ENCODE measurements around the gene C13orf46.
"Not testable (repeated sequence)": the region's sequence is repeated elsewhere in the genome, so short reads cannot be mapped to it uniquely, and the experiment has no call there.

Gene C13orf46

DNA sequence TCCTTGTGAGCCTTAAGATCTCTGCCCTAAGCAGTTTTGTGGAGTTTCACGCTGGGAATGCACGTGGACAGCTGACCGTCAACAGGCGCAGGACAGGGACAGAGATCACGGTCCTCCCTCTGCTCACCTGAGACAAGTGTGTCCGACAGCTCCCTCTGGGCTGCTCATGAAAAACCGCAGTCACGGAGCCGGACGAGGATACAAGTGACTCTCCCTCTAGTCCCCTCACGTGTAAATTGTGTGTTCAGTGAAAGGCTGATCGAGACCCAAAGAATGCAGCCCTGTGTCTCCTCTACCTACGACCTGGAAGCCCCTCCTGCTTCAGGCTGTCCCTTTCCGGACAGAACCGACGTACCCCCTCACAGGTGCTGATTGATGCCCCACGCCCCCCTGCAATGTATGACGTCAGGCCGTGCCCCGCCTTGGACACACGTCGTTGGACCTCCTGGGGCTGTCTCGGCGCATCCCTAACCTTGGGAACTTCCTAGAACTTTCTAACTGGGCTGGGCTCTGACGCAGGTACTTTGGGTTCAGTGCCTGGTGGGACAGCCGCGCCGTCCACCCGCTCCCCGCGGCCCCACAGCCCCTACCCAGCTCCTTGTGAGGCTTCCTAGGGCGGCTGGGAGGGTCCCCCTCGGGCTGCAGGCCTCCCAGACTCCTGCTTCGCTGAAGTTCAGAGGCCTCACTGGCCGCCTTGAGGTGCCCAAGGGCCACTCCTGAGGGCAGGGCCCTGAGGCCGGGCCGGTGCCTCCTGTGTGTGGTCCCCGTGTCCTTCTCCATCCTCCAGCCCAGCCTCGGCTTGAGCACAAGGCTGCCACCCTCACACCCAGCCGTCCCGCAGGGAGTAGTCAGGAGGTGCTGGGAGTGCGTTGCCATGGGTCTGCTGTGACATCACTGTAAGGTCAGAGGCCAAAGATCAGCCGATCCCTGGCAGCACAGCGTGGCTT is at the start of gene C13orf46:
C13orf46 (minus strand) TSS at position 859 of the 947 bp plus-strand sequence; CDS start at position 780, 79 bp downstream.
- DNase-seq (ENCODE audit: low read depth) = no peak
- TF ChIP-seq, protein P1, sequence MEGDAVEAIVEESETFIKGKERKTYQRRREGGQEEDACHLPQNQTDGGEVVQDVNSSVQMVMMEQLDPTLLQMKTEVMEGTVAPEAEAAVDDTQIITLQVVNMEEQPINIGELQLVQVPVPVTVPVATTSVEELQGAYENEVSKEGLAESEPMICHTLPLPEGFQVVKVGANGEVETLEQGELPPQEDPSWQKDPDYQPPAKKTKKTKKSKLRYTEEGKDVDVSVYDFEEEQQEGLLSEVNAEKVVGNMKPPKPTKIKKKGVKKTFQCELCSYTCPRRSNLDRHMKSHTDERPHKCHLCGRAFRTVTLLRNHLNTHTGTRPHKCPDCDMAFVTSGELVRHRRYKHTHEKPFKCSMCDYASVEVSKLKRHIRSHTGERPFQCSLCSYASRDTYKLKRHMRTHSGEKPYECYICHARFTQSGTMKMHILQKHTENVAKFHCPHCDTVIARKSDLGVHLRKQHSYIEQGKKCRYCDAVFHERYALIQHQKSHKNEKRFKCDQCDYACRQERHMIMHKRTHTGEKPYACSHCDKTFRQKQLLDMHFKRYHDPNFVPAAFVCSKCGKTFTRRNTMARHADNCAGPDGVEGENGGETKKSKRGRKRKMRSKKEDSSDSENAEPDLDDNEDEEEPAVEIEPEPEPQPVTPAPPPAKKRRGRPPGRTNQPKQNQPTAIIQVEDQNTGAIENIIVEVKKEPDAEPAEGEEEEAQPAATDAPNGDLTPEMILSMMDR (IDR thresholded peaks at IDR 0.05; ENCODE audit: control insufficient read depth, extremely low read depth, insufficient read depth) = no peak
- no peak within 1 kb of the TSS for H3K4me3 ChIP-seq (ENCODE audit: low read depth, low read length)

GRCh38 chr13:114022876-114023275 is 49.0 kb upstream of the C13orf46 start:
- DNase-seq (ENCODE audit: low read depth) = no peak
- no peak overlapping the region for H3K4me3 ChIP-seq (ENCODE audit: low read depth, low read length)
- TF ChIP-seq, protein P1 (IDR thresholded peaks at IDR 0.05; ENCODE audit: control insufficient read depth, extremely low read depth, insufficient read depth) = no peak

GRCh38 chr13:114022309-114022669 is 48.4 kb upstream of the C13orf46 start:
- TF ChIP-seq, protein P1 (IDR thresholded peaks at IDR 0.05; ENCODE audit: control insufficient read depth, extremely low read depth, insufficient read depth) = no peak
- no peak overlapping the region for H3K4me3 ChIP-seq (ENCODE audit: low read depth, low read length)
- no peak for DNase-seq (ENCODE audit: low read depth)

DNA sequence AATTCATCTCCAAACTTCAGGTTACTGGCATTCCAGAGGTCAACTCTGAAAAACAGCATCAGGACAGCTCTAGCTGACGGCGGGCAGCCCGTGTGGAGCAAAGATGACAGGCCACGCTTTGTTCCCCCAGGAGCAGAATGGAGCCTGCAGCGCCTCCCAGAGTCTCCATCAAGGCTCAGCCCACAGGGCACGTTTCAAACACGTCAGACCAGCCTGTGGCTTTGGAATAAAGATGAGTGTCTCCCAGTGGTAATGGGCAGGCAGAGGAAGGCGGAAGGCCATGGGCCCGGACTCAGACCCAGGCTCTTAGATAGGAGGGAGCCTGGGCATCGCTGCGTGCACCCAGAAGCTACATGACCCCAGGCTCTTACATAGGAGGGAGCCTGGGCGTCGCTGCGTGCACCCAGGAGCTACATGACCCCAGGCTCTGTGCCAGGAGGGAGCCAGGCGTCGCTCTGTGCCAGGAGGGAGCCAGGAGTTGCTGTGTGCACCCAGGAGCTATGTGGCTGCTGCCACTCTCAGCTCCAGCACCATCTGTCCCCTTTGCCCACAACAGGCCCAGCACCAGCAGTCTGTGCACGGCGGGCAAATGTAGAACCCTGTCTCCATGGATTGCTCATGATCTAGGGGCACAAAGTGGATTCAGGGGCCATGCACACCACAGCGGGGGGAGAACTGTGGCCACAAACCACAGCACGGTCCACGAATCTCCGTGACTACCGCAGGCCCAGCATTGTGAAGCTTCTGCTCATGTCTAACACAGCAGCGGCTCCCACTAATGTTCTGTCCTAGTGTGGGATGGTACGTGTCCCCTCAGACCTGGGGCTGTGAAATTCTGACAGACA is 47.8 kb upstream of the C13orf46 start:
- TF ChIP-seq, protein P1 (IDR thresholded peaks at IDR 0.05; ENCODE audit: control insufficient read depth, extremely low read depth, insufficient read depth) = no peak
- no peak for DNase-seq (ENCODE audit: low read depth)
- no peak overlapping the region for H3K4me3 ChIP-seq (ENCODE audit: low read depth, low read length)

DNA sequence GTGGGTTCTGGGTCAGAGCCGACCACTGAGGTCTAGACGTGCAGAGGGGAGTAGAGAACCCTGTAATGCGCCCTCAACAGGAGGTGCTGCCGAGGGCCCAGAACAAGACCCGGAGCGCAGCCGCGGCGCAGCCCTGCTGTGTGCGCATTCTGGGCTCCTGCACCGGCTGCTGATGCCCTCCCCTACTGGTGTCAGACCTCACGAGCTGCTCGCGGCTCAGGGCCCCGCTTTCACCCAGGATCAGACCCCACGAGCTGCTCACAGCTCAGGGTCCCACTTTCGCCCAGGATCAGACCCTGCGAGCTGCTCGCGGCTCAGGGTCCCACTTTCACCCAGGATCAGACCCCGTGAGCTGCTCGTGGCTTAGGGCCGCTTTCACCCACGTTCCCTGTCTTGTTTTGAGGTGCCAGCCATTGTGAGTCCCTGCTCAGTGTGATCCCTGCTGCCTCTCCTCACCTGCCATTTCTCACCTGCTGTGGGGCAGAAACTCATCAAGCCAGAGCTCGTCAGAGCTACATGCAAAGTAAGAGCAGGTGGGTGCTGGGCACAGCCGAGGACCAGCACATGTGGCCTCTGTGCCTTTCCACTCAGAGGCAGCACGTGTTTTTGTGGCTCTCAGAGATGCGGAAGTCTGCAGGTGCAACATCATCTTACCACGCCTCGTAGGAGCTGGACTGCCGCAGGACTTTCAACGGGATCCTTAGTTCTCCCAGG is 47.0 kb upstream of the C13orf46 start:
- TF ChIP-seq, protein P1 (IDR thresholded peaks at IDR 0.05; ENCODE audit: control insufficient read depth, extremely low read depth, insufficient read depth) = no peak
- no peak for DNase-seq (ENCODE audit: low read depth)
- H3K4me3 ChIP-seq (ENCODE audit: low read depth, low read length) = no peak overlapping the region

DNA sequence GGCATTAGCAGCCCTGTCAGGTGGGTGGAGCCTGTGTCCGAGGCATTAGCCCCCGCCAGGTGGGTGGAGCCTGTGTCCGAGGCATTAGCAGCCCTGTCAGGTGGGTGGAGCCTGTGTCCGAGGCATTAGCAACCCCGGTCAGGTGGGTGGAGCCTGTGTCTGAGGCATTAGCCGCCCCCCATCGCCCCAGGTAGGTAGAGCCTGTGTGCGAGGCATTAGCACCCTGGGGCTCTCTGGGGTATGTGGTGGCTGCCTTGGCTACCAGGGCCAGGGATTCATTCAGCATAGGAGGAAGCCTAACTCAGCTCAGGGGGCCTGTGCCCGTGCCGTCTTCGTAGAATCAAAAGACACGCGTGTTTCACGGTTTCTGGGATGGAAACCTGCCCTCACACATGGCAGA is 46.3 kb upstream of the C13orf46 start:
- not testable (repeated sequence) for DNase-seq (ENCODE audit: low read depth); H3K4me3 ChIP-seq (ENCODE audit: low read depth, low read length)

Measured in LNCaP clone FGC (cell line).